Measurements from ENCODE around the gene SMPDL3A. TPM values are rescaled to one million over a fixed set of nuclear protein-coding genes. Genes with fewer than 3 reads are reported as not detected.
"Not testable (repeated sequence)": the region's sequence is repeated elsewhere in the genome, so short reads cannot be mapped to it uniquely, and the experiment has no call there.

SMPDL3A gene
- total RNA-seq, 1 experiment from 2014 or later: 1.8 TPM

- 0 out of 2 replicates have a peak, but pooled peaks cover 3% of the 10 kb centered on the region for H3K27me3 ChIP-seq (ENCODE audit: control insufficient read depth, insufficient read depth, low read length)
- no TSS peak for BruUV-seq (replicated peaks)
- TF ChIP-seq SIN3A (IDR thresholded peaks at IDR 0.05; ENCODE audit: borderline replicate concordance, insufficient read depth, low read depth, low read length) (no peak), CTCF (IDR thresholded peaks at IDR 0.05) (no peak), POLR2AphosphoS5 (IDR thresholded peaks at IDR 0.05; ENCODE audit: low read depth, low read length) (no peak), REST (IDR thresholded peaks at IDR 0.05; ENCODE audit: insufficient read depth in 1 of 2, low read depth in 2 of 2, low read length in 1 of 2) (no peak), TCF7L2 (IDR thresholded peaks at IDR 0.05; ENCODE audit: low read depth, low read length) (no peak)
- H3K9me3 ChIP-seq (ENCODE audit: control insufficient read depth, insufficient read depth, low read depth, low read length): no peaks in the 10 kb centered on the region
- CTCF ChIA-PET: no interaction called here
- no peak for DNase-seq (ENCODE audit: low read depth, low spot score)
- H3K36me3 ChIP-seq (ENCODE audit: control insufficient read depth, insufficient read depth, low read length): no peaks in the 10 kb centered on the region
- in situ Hi-C loops (cut with HindIII; ENCODE audit: low pct_unique_long_range_greater_than_20kb, low sequenced_read_pairs) (no loop called here), intact Hi-C loops (cut with micrococcal nuclease; ENCODE audit: unreplicated experiment) (no loop called here)
- no peak overlapping the region for H3K27ac ChIP-seq (ENCODE audit: low read length)
- H3K4me1 ChIP-seq (ENCODE audit: control insufficient read depth, insufficient read depth, low read length): no peaks in the 10 kb centered on the region
- POLR2A ChIA-PET: no interaction called here
- no peak overlapping the region for H3K4me3 ChIP-seq (ENCODE audit: low read depth in 2 of 2, low read length in 2 of 2)
- no peak for ATAC-seq
These were observed 48.1 kb upstream of the SMPDL3A start for GRCh38 chr6:122740936-122741335.

- H3K4me1 ChIP-seq (ENCODE audit: control insufficient read depth, insufficient read depth, low read length); H3K4me3 ChIP-seq (ENCODE audit: low read depth in 2 of 2, low read length in 2 of 2); in situ Hi-C loops (cut with HindIII; ENCODE audit: low pct_unique_long_range_greater_than_20kb, low sequenced_read_pairs); BruUV-seq (replicated peaks); POLR2A ChIA-PET; H3K36me3 ChIP-seq (ENCODE audit: control insufficient read depth, insufficient read depth, low read length); H3K9me3 ChIP-seq (ENCODE audit: control insufficient read depth, insufficient read depth, low read depth, low read length); DNase-seq (ENCODE audit: low read depth, low spot score); ATAC-seq; intact Hi-C loops (cut with micrococcal nuclease; ENCODE audit: unreplicated experiment); H3K27ac ChIP-seq (ENCODE audit: low read length); H3K27me3 ChIP-seq (ENCODE audit: control insufficient read depth, insufficient read depth, low read length): not testable (repeated sequence)
- peak; percentile 40; the same call in 1 of the 2 replicates for TF ChIP-seq CTCF (IDR thresholded peaks at IDR 0.05)
- CTCF ChIA-PET: interaction anchor here (1.2 kb wide), 1 partner anchor 95 kb away, joined by 7 read pairs; no protein-coding TSS in a partner anchor
These were observed 44.8 kb upstream of the SMPDL3A start for GRCh38 chr6:122744247-122744646.

- H3K4me3 ChIP-seq (ENCODE audit: low read depth in 2 of 2, low read length in 2 of 2); intact Hi-C loops (cut with micrococcal nuclease; ENCODE audit: unreplicated experiment); BruUV-seq (replicated peaks); H3K9me3 ChIP-seq (ENCODE audit: control insufficient read depth, insufficient read depth, low read depth, low read length); DNase-seq (ENCODE audit: low read depth, low spot score); H3K36me3 ChIP-seq (ENCODE audit: control insufficient read depth, insufficient read depth, low read length); H3K27ac ChIP-seq (ENCODE audit: low read length); H3K27me3 ChIP-seq (ENCODE audit: control insufficient read depth, insufficient read depth, low read length); H3K4me1 ChIP-seq (ENCODE audit: control insufficient read depth, insufficient read depth, low read length); ATAC-seq; POLR2A ChIA-PET; in situ Hi-C loops (cut with HindIII; ENCODE audit: low pct_unique_long_range_greater_than_20kb, low sequenced_read_pairs): not testable (repeated sequence)
- CTCF ChIA-PET: interaction anchor here (1.2 kb wide), 1 partner anchor 94 kb away, joined by 7 read pairs; no protein-coding TSS in a partner anchor
These were observed 44.2 kb upstream of the SMPDL3A start for GRCh38 chr6:122744856-122745255.

Data from Panc1 (cell line).